Karpas-422 (cell line): ENCODE data around the gene RABGAP1L. TPM values are rescaled to one million over a fixed set of nuclear protein-coding genes. Genes with fewer than 3 reads are reported as not detected.

Source experiments
- DNase-seq: peaks from one replicate; pipeline ENCODE4 v3.0.0-alpha.2; 2015
- H2AFZ ChIP-seq: fragments of 200-600 bp; sonication (generic); 2 replicates; pipeline ENCODE4 v1.6.1; 2014; ENCODE audit warnings: antibody characterized with exemption, low read length, mixed read lengths
- H3K27ac ChIP-seq: fragments of 200-600 bp; sonication (generic); 2 replicates; pipeline ENCODE4 v1.5.1; 2014; ENCODE audit warnings: mild to moderate bottlenecking, low read length, moderate library complexity
- H3K27me3 ChIP-seq: fragments of 200-600 bp; sonication (generic); 2 replicates; pipeline ENCODE4 v1.6.1; 2014; ENCODE audit warnings: low read length, mixed read lengths
- H3K36me3 ChIP-seq: fragments of 200-600 bp; sonication (generic); 2 replicates; pipeline ENCODE4 v1.6.1; 2014; ENCODE audit warnings: low read length, mixed read lengths; ENCODE audit not compliant: insufficient read depth
- H3K4me1 ChIP-seq: fragments of 200-600 bp; sonication (generic); 2 replicates; pipeline ENCODE4 v1.6.1; 2014; ENCODE audit warnings: mild to moderate bottlenecking, low read length, mixed read lengths
- H3K4me2 ChIP-seq: fragments of 200-600 bp; sonication (generic); 2 replicates; pipeline ENCODE4 v1.6.1; 2014; ENCODE audit warnings: low read length, low read depth, mild to moderate bottlenecking; ENCODE audit not compliant: poor library complexity, severe bottlenecking
- H3K4me3 ChIP-seq: fragments of 200-600 bp; sonication (generic); 2 replicates; pipeline ENCODE4 v1.5.1; 2014; ENCODE audit warnings: mild to moderate bottlenecking, antibody characterized with exemption, low read length, mixed read lengths
- H3K79me2 ChIP-seq: fragments of 200-600 bp; sonication (generic); 2 replicates; pipeline ENCODE4 v1.6.1; 2014; ENCODE audit warnings: mild to moderate bottlenecking, low read length, mixed read lengths
- H3K9ac ChIP-seq: fragments of 200-600 bp; sonication (generic); 2 replicates; pipeline ENCODE4 v1.6.0; 2014; ENCODE audit warnings: low read length
- H3K9me2 ChIP-seq: fragments of 200-600 bp; sonication (generic), shearing (Covaris generic); replicated peaks from 2 replicates; pipeline ENCODE4 v1.6.0; 2014; ENCODE audit warnings: mild to moderate bottlenecking, low read length, moderate library complexity; ENCODE audit not compliant: insufficient read depth
- H3K9me3 ChIP-seq: fragments of 300-700, 200-600 bp; sonication (generic); 2 replicates; pipeline ENCODE4 v1.6.1; 2014; ENCODE audit warnings: low read length, mixed read lengths
- H4K20me1 ChIP-seq: fragments of 200-600 bp; sonication (generic); 2 replicates; pipeline ENCODE4 v1.6.1; 2014; ENCODE audit warnings: mild to moderate bottlenecking, antibody characterized with exemption, low read length, low read depth; ENCODE audit not compliant: insufficient read depth
- total RNA-seq: library from RNA; depleted of rRNA; stranded (reverse); fragments of >200 nt; shearing (Covaris generic); gene quantifications from 2 replicates; pipeline ENCODE4 v1.2.3, GENCODE V29; 2014; ENCODE audit warnings: low replicate concordance

Gene RABGAP1L
- total RNA-seq, 1 experiment from 2014 or later, result 28.9 TPM

DNA sequence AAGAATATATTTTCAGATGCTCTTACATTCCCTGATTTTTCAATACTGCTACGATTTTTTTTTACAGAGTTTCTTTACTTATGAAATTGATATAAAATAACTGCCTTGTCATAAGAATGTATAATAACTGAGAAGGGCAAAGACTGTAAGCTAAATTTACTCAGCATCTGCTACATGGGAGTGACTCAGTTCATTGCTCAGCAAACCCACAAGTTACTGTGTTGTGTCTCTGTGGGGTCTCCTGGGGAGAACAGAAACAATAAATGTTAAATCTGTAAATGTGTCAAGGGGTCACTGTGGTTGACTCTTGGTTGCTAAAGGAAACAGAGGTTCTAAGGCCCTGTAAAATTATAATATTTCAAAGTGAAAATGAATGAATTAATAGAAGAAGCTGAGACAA, 630.1 kb downstream of the RABGAP1L start:
- no peaks in the 10 kb centered on the region for H4K20me1 ChIP-seq
- H3K36me3 ChIP-seq, result no peaks in the 10 kb centered on the region
- no peaks in the 10 kb centered on the region for H3K27me3 ChIP-seq
- no peaks in the 10 kb centered on the region for H3K9me2 ChIP-seq
- H3K4me3 ChIP-seq, result no peak overlapping the region
- no peak overlapping the region for H2AFZ ChIP-seq
- H3K27ac ChIP-seq, result no peak overlapping the region
- no peak overlapping the region for H3K9ac ChIP-seq
- H3K9me3 ChIP-seq, result no peaks in the 10 kb centered on the region
- H3K4me2 ChIP-seq, result no peak overlapping the region
- DNase-seq, result no peak
- no peaks in the 10 kb centered on the region for H3K79me2 ChIP-seq
- H3K4me1 ChIP-seq, result no peaks in the 10 kb centered on the region

DNA sequence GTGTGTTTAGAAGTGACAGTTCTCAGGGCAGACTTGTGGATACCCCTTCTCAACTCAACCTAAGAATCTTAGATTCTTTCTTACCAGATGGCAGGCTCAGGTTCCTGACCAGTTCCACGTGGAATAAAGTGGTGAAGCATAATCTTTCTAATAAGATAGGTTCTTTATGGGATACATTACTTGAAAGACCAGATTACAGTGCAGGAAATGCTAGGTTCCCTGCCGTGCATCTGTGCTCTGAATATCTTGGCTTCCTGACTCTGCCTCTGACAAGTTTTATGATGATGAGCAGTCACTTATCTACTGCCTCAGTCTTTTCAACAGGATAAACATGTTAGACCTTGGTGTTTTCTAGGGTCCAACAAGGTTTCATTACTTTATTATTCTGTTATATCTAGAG, 632.5 kb downstream of the RABGAP1L start:
- Histone ChIP-seq H3K79me2 (no peaks in the 10 kb centered on the region), H3K27me3 (no peaks in the 10 kb centered on the region), H3K27ac (no peak overlapping the region), H3K4me3 (no peak overlapping the region), H2AFZ (no peak overlapping the region), H3K4me1 (no peaks in the 10 kb centered on the region), H3K4me2 (no peak overlapping the region), H4K20me1 (no peaks in the 10 kb centered on the region), H3K36me3 (no peaks in the 10 kb centered on the region), H3K9me3 (no peaks in the 10 kb centered on the region), H3K9ac (no peak overlapping the region), H3K9me2 (no peaks in the 10 kb centered on the region)
- no peak for DNase-seq

DNA sequence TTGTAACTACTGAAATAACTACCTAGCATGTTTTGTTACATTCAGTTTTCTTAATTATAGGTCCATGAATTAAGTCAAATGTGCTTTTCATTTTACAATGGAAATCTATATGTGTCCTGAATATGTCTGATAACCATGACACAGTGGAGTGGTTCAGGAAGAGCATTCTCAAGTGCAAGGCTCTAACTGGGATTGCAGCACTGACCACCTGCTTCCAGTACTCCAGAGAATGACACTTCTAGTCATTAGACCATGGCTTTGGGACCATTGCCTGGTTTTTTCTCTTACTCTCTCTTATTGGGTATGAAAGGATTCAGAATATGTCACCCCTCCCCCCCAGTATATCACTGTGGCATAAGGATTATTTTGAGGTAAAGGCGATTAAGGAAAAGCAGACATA, 635.5 kb downstream of the RABGAP1L start:
- Histone ChIP-seq H3K36me3 (no peaks in the 10 kb centered on the region), H4K20me1 (no peaks in the 10 kb centered on the region), H3K4me2 (no peak overlapping the region), H2AFZ (no peak overlapping the region), H3K27ac (no peak overlapping the region), H3K27me3 (no peaks in the 10 kb centered on the region), H3K79me2 (no peaks in the 10 kb centered on the region), H3K9ac (no peak overlapping the region), H3K9me2 (no peaks in the 10 kb centered on the region), H3K4me3 (no peak overlapping the region), H3K9me3 (no peaks in the 10 kb centered on the region), H3K4me1 (peaks cover 8% of the 10 kb centered on the region)
- DNase-seq, result no peak

DNA sequence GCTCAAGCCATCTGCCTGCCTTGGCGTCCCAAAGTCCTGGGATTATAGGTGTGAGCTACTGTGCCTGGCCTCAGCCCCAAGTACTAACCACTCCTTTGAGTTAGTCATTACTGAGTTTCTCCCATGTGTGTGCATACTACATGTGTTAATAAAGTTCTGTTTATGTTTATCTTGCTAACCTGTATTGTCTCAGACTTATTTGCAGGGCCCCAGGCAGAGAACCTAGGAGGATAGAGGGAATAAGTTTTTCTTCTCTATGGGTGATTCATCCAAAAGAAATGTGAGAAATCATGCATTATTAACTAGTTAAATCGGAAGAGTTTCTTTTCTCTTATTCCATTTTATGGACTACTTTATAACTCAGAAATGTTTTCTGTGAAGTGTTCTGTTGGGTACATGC, 636.5 kb downstream of the RABGAP1L start:
- Histone ChIP-seq H4K20me1 (no peaks in the 10 kb centered on the region), H3K4me2 (no peak overlapping the region), H3K79me2 (no peaks in the 10 kb centered on the region), H2AFZ (no peak overlapping the region), H3K36me3 (no peaks in the 10 kb centered on the region), H3K9me2 (no peaks in the 10 kb centered on the region), H3K27me3 (no peaks in the 10 kb centered on the region), H3K27ac (no peak overlapping the region), H3K9me3 (no peaks in the 10 kb centered on the region), H3K4me3 (no peak overlapping the region), H3K4me1 (peaks cover 17% of the 10 kb centered on the region), H3K9ac (no peak overlapping the region)
- DNase-seq, result no peak

DNA sequence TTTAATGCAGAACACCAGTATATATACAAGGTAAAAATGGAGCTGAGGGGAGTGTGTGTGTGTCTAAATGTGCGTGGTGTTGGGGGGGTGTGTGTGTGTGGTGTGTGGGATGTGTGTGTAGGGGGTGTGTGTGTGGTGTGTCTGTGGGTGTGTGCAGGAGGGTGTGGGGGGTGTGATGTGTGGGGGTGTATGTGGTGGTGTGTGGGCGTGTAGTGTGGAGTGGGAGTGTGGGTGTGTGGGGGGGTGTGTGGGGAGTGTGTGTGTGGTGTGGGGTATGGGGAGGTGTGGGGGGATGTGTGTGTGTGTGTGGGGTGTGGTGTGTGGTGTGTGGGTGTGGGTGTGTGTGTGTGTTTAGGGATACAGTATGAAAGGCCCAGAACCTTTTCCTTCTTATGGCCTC, 638.1 kb downstream of the RABGAP1L start:
- Histone ChIP-seq H3K4me3 (no peak overlapping the region), H3K9ac (no peak overlapping the region), H3K4me2 (no peak overlapping the region), H3K27ac (no peak overlapping the region), H4K20me1 (no peaks in the 10 kb centered on the region), H3K9me2 (no peaks in the 10 kb centered on the region), H3K9me3 (no peaks in the 10 kb centered on the region), H2AFZ (no peak overlapping the region), H3K27me3 (no peaks in the 10 kb centered on the region), H3K79me2 (no peaks in the 10 kb centered on the region), H3K4me1 (peaks cover 21% of the 10 kb centered on the region), H3K36me3 (no peaks in the 10 kb centered on the region)
- DNase-seq, result no peak

DNA sequence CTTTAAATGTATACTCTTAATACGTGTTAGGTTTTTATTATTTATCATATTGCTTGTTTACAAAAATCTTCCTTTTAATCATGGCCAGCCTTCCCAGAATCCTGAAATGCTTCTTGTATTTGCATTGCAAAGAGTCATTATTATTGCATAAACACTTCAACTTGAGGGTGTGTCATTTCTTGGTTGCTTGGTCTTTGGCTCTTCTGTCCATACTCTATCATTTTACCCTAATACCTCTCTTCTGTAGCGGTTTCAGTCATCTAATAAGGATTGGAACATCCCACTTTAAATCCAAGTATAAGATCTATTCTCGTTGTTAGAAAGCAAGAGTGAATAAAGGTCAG, 639.8 kb downstream of the RABGAP1L start:
- no peaks in the 10 kb centered on the region for H3K9me3 ChIP-seq
- H3K79me2 ChIP-seq, result no peaks in the 10 kb centered on the region
- no peak overlapping the region for H3K4me3 ChIP-seq
- no peak overlapping the region for H2AFZ ChIP-seq
- no peak for DNase-seq
- H3K4me1 ChIP-seq, result peaks cover 21% of the 10 kb centered on the region
- H3K9me2 ChIP-seq, result no peaks in the 10 kb centered on the region
- no peaks in the 10 kb centered on the region for H4K20me1 ChIP-seq
- H3K27me3 ChIP-seq, result no peaks in the 10 kb centered on the region
- no peaks in the 10 kb centered on the region for H3K36me3 ChIP-seq
- peak overlapping the region; percentile 98 for H3K4me2 ChIP-seq
- H3K9ac ChIP-seq, result no peak overlapping the region
- H3K27ac ChIP-seq, result no peak overlapping the region

DNA sequence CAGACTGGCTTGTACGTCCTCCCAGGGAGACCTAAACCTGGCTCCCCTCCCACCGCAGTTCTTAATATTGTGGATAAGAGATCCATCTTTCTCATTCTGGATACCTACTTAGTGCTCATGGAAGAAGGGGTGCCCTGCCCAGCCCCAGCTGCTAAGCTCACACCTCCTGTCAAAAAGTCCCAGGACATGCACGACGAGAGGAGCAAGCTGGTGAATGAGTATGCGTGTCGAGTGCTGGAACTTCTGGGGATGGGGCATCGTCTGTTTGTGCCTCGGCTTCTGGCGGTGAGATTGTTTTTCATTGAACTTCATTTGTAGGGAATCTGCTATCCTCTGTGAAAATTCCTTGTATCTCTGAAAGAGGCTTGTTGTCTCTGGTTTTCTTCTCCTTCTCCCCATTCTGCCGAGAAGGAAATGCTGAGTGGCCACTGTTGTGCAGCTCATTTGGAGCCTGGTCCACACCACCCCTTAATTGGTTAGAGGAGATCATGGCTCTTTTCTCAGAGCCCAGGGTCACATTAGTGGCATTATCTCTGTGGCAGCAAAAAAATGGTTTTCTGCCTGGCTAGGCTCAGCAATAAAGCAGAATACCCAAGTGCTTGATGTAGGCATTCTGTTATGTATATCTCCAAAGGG, 641.0 kb downstream of the RABGAP1L start:
- no peak overlapping the region for H3K27ac ChIP-seq
- H2AFZ ChIP-seq, result 0 out of 2 replicates have a peak overlapping the region, but pooled peaks have one; percentile 14

DNA sequence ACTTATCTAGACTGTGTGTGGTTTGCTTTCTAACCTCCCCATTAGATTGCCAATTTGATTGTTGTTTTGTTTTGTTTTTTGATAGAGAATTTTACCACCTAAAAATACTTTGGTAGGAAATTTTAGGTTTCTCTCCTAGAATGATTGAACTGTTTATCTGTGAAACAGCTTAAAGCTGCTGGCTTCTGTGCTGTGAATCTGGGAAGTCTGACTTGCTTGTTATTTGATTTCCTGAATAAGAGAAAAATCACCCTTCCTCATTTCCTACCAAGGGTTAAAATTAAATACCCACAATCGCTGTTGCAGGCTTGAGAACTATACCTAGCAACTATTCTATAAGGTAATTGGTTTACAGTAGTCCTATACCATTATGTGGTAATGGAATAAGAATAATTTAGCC, 641.6 kb downstream of the RABGAP1L start:
- DNase-seq, result no peak
- Histone ChIP-seq H3K79me2 (no peaks in the 10 kb centered on the region), H3K9me3 (no peaks in the 10 kb centered on the region), H3K27ac (no peak overlapping the region), H3K9ac (no peak overlapping the region), H3K27me3 (no peaks in the 10 kb centered on the region), H2AFZ (no peak overlapping the region), H3K4me3 (peak overlapping the region; percentile 70), H3K4me1 (peaks cover 21% of the 10 kb centered on the region), H3K36me3 (no peaks in the 10 kb centered on the region), H3K9me2 (no peaks in the 10 kb centered on the region), H3K4me2 (peak overlapping the region; percentile 98), H4K20me1 (no peaks in the 10 kb centered on the region)

More for the DNA sequence above, 641.0 kb downstream of the RABGAP1L start:
- H3K27me3 ChIP-seq, result no peaks in the 10 kb centered on the region
- H4K20me1 ChIP-seq, result no peaks in the 10 kb centered on the region
- peak overlapping the region; percentile 70 for H3K4me3 ChIP-seq
- no peaks in the 10 kb centered on the region for H3K9me2 ChIP-seq
- peak overlapping the region; percentile 67 for H3K9ac ChIP-seq
- H3K79me2 ChIP-seq, result no peaks in the 10 kb centered on the region
- no peaks in the 10 kb centered on the region for H3K9me3 ChIP-seq
- H3K4me1 ChIP-seq, result peaks cover 21% of the 10 kb centered on the region
- H3K4me2 ChIP-seq, result peak overlapping the region; percentile 98
- DNase-seq, result no peak
- H3K36me3 ChIP-seq, result no peaks in the 10 kb centered on the region
